ENCODE results near the gene VAV2. TPM values are rescaled to one million over a fixed set of nuclear protein-coding genes. Genes with fewer than 3 reads are reported as not detected.

The VAV2 gene
- total and polyA plus RNA-seq, 9 of the 15 experiments (the other 6 are each of a cell fraction or from before 2014, with no cell fraction given) = 0.01 to 2.7 (median 1.0) TPM; not detected in 1

GRCh38 chr9:133939845-133940244 is 52.3 kb downstream of the VAV2 start:
- H3K9me1 ChIP-seq (ENCODE audit: control insufficient read depth, insufficient read depth, low read length) = no peaks in the 10 kb centered on the region
- POLR2A ChIA-PET = interaction anchor here (0.5 to 1.0 kb wide), 3 partner anchors 27 to 773 kb away, joined by 3 read pairs; no protein-coding TSS in a partner anchor
- intact Hi-C loops (cut with micrococcal nuclease) = no loop called here
- no peak overlapping the region for H3K4me2 ChIP-seq (ENCODE audit: insufficient read depth, low read length)
- no peak overlapping the region for H2AFZ ChIP-seq (ENCODE audit: low read depth, low read length)
- no peaks in the 10 kb centered on the region for H3K79me2 ChIP-seq (ENCODE audit: control insufficient read depth, insufficient read depth, low read length)
- CTCF ChIA-PET (ENCODE audit: low intra/inter-chr PET ratio) = no interaction called here
- ATAC-seq (no peak), FAIRE-seq (no peak), DNase-seq (ENCODE audit: extremely low read depth in 1 of 4, low spot score in 3 of 4) (no peak)
- H3K4me3 ChIP-seq = no peak overlapping the region
- no peak overlapping the region for H3K27ac ChIP-seq (ENCODE audit: extremely low read depth, low read depth, low read length)
- BruUV-seq (replicated peaks) = no TSS peak
- H3K4me1 ChIP-seq (replicated peaks in 1 of 2; ENCODE audit: control insufficient read depth in 2 of 2, insufficient read depth in 2 of 2, low read length in 2 of 2) = peaks cover 0 to 17% of the 10 kb centered on the region in 2 experiments; a peak in 1 of 5 replicates
- TF ChIP-seq POLR2G (IDR thresholded peaks at IDR 0.05; ENCODE audit: low read depth, low read length) (no peak), ZBTB1 (CRISPR knock-in tag; IDR thresholded peaks at IDR 0.05; ENCODE audit: borderline replicate concordance, low read depth) (no peak), MXI1 (IDR thresholded peaks at IDR 0.05; ENCODE audit: low read depth, low read length) (no peak), HMG20A (CRISPR knock-in tag; conservative IDR thresholded peaks at IDR 0.05) (no peak), ARHGAP35 (IDR thresholded peaks at IDR 0.05; ENCODE audit: partially characterized antibody) (no peak), YY1 (IDR thresholded peaks at IDR 0.05; ENCODE audit: borderline replicate concordance in 1 of 3, control insufficient read depth in 1 of 3, extremely low read depth in 1 of 3, insufficient read depth in 3 of 3, insufficient read length in 1 of 3, insufficient replicate concordance in 2 of 3, low read depth in 1 of 3, low read length in 2 of 3) (no peak), POLR2B (IDR thresholded peaks at IDR 0.05; ENCODE audit: low read depth, partially characterized antibody) (no peak), CCNT2 (IDR thresholded peaks at IDR 0.05; ENCODE audit: borderline replicate concordance, extremely low read depth, insufficient read length, low read depth, low read length) (no peak), TAF9B (IDR thresholded peaks at IDR 0.05; ENCODE audit: partially characterized antibody) (no peak), NR1H2 (CRISPR knock-in tag; IDR thresholded peaks at IDR 0.05) (no peak), ZNF212 (CRISPR knock-in tag; IDR thresholded peaks at IDR 0.05) (no peak)
- no peaks in the 10 kb centered on the region for H3K36me3 ChIP-seq (ENCODE audit: control insufficient read depth, insufficient read depth, low read length)
- no peak overlapping the region for H3K9ac ChIP-seq (ENCODE audit: insufficient read depth in 1 of 2, low read depth in 2 of 2, low read length in 2 of 2)
- peaks cover 17% of the 10 kb centered on the region for H4K20me1 ChIP-seq (replicated peaks; ENCODE audit: control insufficient read depth, insufficient read depth, low read length)
- no peaks in the 10 kb centered on the region for H3K9me3 ChIP-seq (replicated peaks; ENCODE audit: control insufficient read depth, insufficient read depth, low read depth, low read length)
- in situ Hi-C loops (cut with MboI) = no loop called here
- 9% methylated on average over 12 of the region's 12 CpGs for WGBS (ENCODE audit: insufficient coverage, low coverage, missing lambda C conversion rate)
- peaks cover 0 to 34% of the 10 kb centered on the region in 2 experiments; a peak in 2 of 5 replicates for H3K27me3 ChIP-seq (ENCODE audit: control insufficient read depth in 2 of 2, insufficient read depth in 2 of 2, low read length in 2 of 2)

All from K562 (cell line).